Measurements from ENCODE around the gene CCR6. TPM values are rescaled to one million over a fixed set of nuclear protein-coding genes. Genes with fewer than 3 reads are reported as not detected.

The CCR6 gene
- total RNA-seq, 1 experiment from 2014 or later = not detected

DNA sequence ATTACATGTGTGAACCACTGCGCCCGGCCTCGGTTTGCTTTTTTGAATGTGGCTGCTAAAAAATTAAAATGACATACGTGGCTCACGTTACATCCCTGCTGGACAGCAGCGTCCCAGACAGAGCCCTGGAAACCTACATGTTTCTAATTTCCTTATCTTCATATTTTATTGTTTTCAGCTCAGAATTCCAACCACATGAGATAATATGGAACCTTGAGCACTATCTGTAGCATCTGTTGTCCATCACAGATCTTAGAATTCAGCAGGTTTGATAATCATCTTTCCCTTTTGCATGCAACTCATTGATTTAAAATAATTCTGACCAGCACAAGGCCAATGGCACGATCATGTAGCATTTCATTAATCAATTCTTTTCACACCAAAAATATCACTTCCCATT, 25.9 kb upstream of the CCR6 start:
- H4K20me1 ChIP-seq (ENCODE audit: control insufficient read depth, insufficient read depth, insufficient read length) = no peaks in the 10 kb centered on the region
- H3K27ac Mint-ChIP-seq = no peak overlapping the region
- H2BK20ac ChIP-seq (ENCODE audit: low read depth, low read length, poor library complexity, severe bottlenecking) = no peak overlapping the region
- no peak for DNase-seq
- no peak overlapping the region for H4K5ac ChIP-seq (ENCODE audit: insufficient read length, low read depth, low read length)
- no peaks in the 10 kb centered on the region for H3K27me3 ChIP-seq (ENCODE audit: insufficient read depth, low read length)
- no peaks in the 10 kb centered on the region; the same call in 1 of the 2 replicates for H3K4me1 ChIP-seq (ENCODE audit: insufficient read depth, low read length)
- H2AK5ac ChIP-seq (ENCODE audit: insufficient read length, low read length) = no peak overlapping the region
- H3K14ac ChIP-seq (ENCODE audit: insufficient read depth, low read length) = no peak overlapping the region
- H3K9ac ChIP-seq (ENCODE audit: extremely low read depth, insufficient read length, low read length) = no peak overlapping the region
- peaks cover 1% of the 10 kb centered on the region for H3K27me3 Mint-ChIP-seq (ENCODE audit: low read depth)
- H3K56ac ChIP-seq (ENCODE audit: insufficient read length, low read depth, low read length) = no peak overlapping the region
- no peak overlapping the region for H2AFZ ChIP-seq (ENCODE audit: low read length)
- no peak overlapping the region for H3K23ac ChIP-seq (ENCODE audit: insufficient read length, low read depth, low read length)
- no CpG with 5 or more reads among the region's 7 CpGs for WGBS (ENCODE audit: extremely low coverage, insufficient read length, low lambda C conversion rate)
- H3K18ac ChIP-seq (ENCODE audit: insufficient read length, low read depth, low read length) = no peak overlapping the region
- H3K9me3 Mint-ChIP-seq = no peaks in the 10 kb centered on the region
- no peak overlapping the region for H3K4me2 ChIP-seq (ENCODE audit: insufficient read depth, insufficient read length, low read length)
- H3K4me1 Mint-ChIP-seq = peaks cover 16 to 21% of the 10 kb centered on the region in 2 experiments
- no peak overlapping the region for H4K8ac ChIP-seq (replicated peaks; ENCODE audit: insufficient read length, low read depth, low read length)
- no peaks in the 10 kb centered on the region for H3K36me3 Mint-ChIP-seq (ENCODE audit: insufficient read depth in 1 of 3, low read depth in 3 of 3)
- no peak overlapping the region for H3K4me3 Mint-ChIP-seq
- H3K79me2 ChIP-seq (ENCODE audit: insufficient read depth, low read length) = no peaks in the 10 kb centered on the region
- H3K79me1 ChIP-seq (ENCODE audit: insufficient read depth, low read depth, low read length, poor library complexity, severe bottlenecking) = no peaks in the 10 kb centered on the region
- H3K4ac ChIP-seq (ENCODE audit: low read depth, low read length) = no peak overlapping the region
- H3T11ph ChIP-seq (ENCODE audit: low read length) = no peak overlapping the region
- TF ChIP-seq, protein P1, sequence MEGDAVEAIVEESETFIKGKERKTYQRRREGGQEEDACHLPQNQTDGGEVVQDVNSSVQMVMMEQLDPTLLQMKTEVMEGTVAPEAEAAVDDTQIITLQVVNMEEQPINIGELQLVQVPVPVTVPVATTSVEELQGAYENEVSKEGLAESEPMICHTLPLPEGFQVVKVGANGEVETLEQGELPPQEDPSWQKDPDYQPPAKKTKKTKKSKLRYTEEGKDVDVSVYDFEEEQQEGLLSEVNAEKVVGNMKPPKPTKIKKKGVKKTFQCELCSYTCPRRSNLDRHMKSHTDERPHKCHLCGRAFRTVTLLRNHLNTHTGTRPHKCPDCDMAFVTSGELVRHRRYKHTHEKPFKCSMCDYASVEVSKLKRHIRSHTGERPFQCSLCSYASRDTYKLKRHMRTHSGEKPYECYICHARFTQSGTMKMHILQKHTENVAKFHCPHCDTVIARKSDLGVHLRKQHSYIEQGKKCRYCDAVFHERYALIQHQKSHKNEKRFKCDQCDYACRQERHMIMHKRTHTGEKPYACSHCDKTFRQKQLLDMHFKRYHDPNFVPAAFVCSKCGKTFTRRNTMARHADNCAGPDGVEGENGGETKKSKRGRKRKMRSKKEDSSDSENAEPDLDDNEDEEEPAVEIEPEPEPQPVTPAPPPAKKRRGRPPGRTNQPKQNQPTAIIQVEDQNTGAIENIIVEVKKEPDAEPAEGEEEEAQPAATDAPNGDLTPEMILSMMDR (conservative IDR thresholded peaks at IDR 0.05) = no peak
- H2BK120ac ChIP-seq (ENCODE audit: low read depth, low read length, poor library complexity, severe bottlenecking) = no peak overlapping the region
- no peak overlapping the region for H2BK15ac ChIP-seq (ENCODE audit: low read depth, low read length)
- H2BK5ac ChIP-seq (ENCODE audit: insufficient read length, low read length) = no peak overlapping the region
- no peak overlapping the region for H3K27ac ChIP-seq (ENCODE audit: insufficient read length, low read depth, low read length)
- H3K9me3 ChIP-seq (ENCODE audit: control insufficient read depth, low read depth, low read length) = no peaks in the 10 kb centered on the region
- H3K23me2 ChIP-seq (ENCODE audit: insufficient read length, low read depth, low read length, poor library complexity, severe bottlenecking) = no peaks in the 10 kb centered on the region
- H2BK12ac ChIP-seq (ENCODE audit: insufficient read length, low read depth, low read length) = no peak overlapping the region
- no peak overlapping the region for H4K91ac ChIP-seq (ENCODE audit: insufficient read length, low read depth, low read length)
